HG02763 (cell line): ENCODE data around the gene VNN1.
"Not testable (repeated sequence)": the region's sequence is repeated elsewhere in the genome, so short reads cannot be mapped to it uniquely, and the experiment has no call there.

Experiments
- ATAC-seq: cut with Tn5 transposase; IDR thresholded peaks from one replicate; pipeline ENCODE4 v1.9.1; 2021; ENCODE audit warnings: mild to moderate bottlenecking, moderate library complexity; ENCODE audit not compliant: unreplicated experiment

The VNN1 gene

GRCh38 chr6:132725947-132726607, 12.2 kb upstream of the VNN1 start:
- ATAC-seq: peak; percentile 78

GRCh38 chr6:132725471-132725870, 11.6 kb upstream of the VNN1 start:
- no peak for ATAC-seq

GRCh38 chr6:132719736-132720448, 6.0 kb upstream of the VNN1 start:
- ATAC-seq: no peak

- no peak for ATAC-seq
These were observed 2.2 kb upstream of the VNN1 start for GRCh38 chr6:132715881-132716637.

GRCh38 chr6:132715204-132715603, 1.3 kb upstream of the VNN1 start:
- ATAC-seq: no peak

- no peak for ATAC-seq
These were observed 305 bp upstream of the VNN1 start for GRCh38 chr6:132714160-132714559.

- no peak for ATAC-seq
These were observed 1.5 kb downstream of the VNN1 start for GRCh38 chr6:132712366-132712765.

- no peak for ATAC-seq
These were observed 5.1 kb downstream of the VNN1 start for GRCh38 chr6:132708771-132709170.

GRCh38 chr6:132708002-132708401, 5.9 kb downstream of the VNN1 start:
- no peak for ATAC-seq

GRCh38 chr6:132706756-132707155, 7.1 kb downstream of the VNN1 start:
- ATAC-seq: not testable (repeated sequence)

GRCh38 chr6:132703936-132704335, 9.9 kb downstream of the VNN1 start:
- no peak for ATAC-seq

GRCh38 chr6:132698608-132699007, 15.2 kb downstream of the VNN1 start:
- no peak for ATAC-seq

GRCh38 chr6:132695773-132696172, 18.1 kb downstream of the VNN1 start:
- no peak for ATAC-seq

GRCh38 chr6:132693478-132693877, 20.4 kb downstream of the VNN1 start:
- no peak for ATAC-seq

GRCh38 chr6:132690678-132691077, 23.2 kb downstream of the VNN1 start:
- ATAC-seq: no peak

GRCh38 chr6:132687306-132687705, 26.5 kb downstream of the VNN1 start:
- no peak for ATAC-seq

- ATAC-seq: no peak
These were observed 27.3 kb downstream of the VNN1 start for GRCh38 chr6:132686531-132686930.

- no peak for ATAC-seq
These were observed 28.8 kb downstream of the VNN1 start for GRCh38 chr6:132685009-132685408.

- ATAC-seq: no peak
These were observed 29.6 kb downstream of the VNN1 start for GRCh38 chr6:132684272-132684671.

GRCh38 chr6:132683543-132683942, 30.3 kb downstream of the VNN1 start:
- ATAC-seq: no peak

GRCh38 chr6:132679094-132679493, 34.8 kb downstream of the VNN1 start:
- ATAC-seq: peak; percentile 56

- ATAC-seq: no peak
These were observed 38.1 kb downstream of the VNN1 start for GRCh38 chr6:132675749-132676148.
